Muscle of back (tissue), 11 donors: ENCODE data around the gene ROR1. TPM values are rescaled to one million over a fixed set of nuclear protein-coding genes. Genes with fewer than 3 reads are reported as not detected.
"Not testable (repeated sequence)": the region's sequence is repeated elsewhere in the genome, so short reads cannot be mapped to it uniquely, and the experiment has no call there.

ENCODE experiments used
- DNase-seq, 3 donors: peaks; one replicate each; pipeline versions ENCODE4 v3.0.0 to v3.0.0-alpha.2; 2013
- polyA plus RNA-seq, 10 donors: library from polyadenylated mRNA; unstranded; fragments of 120-200 nt; gene quantifications; one replicate each; pipeline ENCODE4 v1.2.1, GENCODE V29; 2013; ENCODE audit not compliant: insufficient read length in 10 of 10

The ROR1 gene
- polyA plus RNA-seq, 10 donors: 10.4 to 26.5 (median 14.0) TPM

DNA sequence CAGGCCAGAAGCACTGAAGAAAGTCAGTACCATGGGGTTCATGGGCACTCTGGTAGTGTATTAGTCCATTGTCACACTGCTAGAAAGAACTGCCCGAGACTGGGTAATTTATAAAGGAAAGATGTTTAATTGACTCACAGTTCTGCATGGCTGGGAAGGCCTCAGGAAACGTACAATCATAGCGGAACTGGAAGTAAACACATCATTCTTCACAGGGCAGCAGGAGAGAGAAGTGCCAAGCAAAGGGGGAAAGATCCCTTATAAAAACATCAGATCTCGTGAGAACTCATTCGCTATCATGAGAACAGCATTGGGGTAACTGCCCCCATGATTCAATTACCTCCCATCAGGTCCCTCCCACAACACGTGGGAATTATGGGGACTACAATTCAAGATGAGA lies 20.2 kb upstream of the ROR1 start:
- no peak for DNase-seq

GRCh38 chr1:63756839-63757238 lies 17.0 kb upstream of the ROR1 start:
- DNase-seq: no peak

DNA sequence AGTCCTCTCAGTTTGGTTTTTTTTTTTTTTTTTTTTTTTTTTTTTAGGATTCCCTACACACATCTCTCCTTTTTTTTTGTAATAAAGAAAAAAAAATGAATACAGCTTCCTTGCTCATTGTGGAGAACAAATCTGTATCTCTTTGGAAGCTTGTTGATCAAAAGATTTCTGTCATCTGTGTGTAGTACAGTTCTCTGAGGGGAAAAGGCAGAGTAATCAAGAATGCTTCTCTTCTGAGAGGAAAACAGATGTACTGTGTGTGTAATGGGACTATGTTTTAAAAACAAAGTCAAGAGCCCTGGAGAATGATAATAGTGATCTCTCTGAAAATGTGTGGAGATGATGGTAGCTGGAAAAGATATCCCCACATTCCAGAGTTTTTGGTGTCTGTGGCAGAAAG lies 16.5 kb upstream of the ROR1 start:
- DNase-seq: peak in 1 of 3 donors; percentile 41

DNA sequence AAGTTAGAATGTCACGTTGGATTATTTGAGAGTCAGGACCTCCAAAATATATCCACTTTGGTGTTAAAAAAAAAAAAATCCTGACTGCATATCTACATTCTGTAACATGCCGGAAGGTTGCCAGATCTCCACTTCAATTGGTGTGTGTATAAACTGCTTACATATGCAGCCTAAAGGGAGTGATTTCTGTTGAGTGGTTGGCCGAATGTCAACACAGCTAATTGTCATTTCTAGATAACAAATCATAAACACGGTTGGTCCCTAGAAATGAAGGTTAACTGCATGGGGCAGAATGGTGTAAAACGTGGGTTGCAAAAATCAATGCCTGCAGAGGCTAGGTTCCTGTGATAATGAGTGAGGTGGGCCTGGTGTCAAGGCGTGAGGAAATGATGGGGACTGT lies 15.0 kb upstream of the ROR1 start:
- no peak for DNase-seq

DNA sequence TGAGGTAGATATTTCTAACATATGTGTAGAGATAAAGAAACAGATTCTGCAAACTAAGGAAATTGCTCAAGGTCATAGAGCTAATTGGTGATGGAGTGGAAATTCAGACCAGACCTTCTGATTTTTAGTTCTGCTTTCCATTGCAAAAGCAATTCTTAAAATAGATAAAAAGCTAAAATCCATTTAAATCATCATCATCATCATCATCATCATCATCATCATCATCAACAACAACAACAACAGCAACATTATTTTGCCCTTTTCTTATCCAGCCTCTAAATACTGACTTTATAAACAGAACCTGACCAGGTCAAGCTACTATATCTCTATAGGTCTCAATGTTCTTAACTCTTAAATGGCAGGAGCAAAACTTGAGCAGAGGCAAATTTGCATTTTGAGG lies 14.0 kb upstream of the ROR1 start:
- no peak for DNase-seq

DNA sequence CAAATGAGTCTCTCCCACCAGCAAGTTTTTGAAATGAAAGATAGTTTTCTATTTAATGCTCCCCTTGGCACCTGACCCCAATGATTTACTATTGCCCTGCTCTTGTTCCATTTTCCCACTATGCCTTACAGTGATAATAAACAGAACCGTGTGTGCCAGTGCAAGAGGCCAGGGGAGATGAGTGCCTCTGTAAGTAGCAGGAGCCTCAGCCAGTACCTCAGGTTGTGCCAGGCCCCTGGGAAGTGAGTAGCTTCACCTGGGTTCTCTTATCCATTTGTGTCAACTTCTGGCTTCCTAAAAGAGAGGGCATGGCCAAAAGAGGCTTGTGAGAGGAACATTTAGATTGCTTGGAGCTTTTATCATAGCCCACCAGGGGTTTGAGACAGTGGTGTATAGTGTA lies 3.4 kb upstream of the ROR1 start:
- DNase-seq: no peak

DNA sequence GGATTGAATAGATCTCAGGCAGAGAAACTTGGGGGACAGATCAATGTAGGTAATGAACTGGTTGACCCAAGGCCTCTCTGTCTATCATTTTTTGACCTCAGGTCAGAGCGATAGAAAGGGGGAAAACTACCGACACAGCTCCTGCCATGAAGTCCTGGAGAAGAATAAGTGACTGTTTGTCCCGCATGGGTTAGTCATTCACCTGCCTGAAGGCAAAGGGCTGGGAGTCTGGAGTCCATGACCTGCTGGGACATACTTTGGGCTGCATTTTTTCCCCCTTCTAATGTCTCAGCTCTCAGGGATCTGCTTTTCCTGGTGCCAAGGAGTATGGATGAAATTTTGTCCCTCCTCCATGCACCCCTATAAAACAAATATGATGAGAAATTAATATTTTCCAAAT lies 1.6 kb upstream of the ROR1 start:
- DNase-seq: no peak

DNA sequence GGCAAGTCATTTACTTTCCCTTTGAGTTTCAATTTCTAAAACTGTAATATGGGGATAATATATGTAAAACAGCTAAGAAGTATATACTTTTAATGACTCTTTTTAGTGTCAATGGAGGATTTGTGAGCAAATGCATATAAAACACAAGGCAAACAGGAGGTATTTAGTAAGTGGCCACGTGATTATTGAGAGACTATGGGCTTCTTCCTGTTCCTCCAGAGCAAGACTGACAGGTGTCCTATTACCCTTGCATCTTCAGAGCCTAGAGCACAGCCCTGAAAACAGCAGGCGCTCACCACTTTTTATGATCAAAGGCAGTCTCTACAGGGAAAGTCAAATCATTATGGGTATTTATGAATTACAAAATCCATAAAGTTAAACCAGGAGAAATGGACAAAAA lies 941 bp upstream of the ROR1 start:
- DNase-seq: no peak

- DNase-seq: no peak
Observed at GRCh38 chr1:63773496-63773814, 362 bp upstream of the ROR1 start.

GRCh38 chr1:63774617-63775417 lies 1.0 kb downstream of the ROR1 start:
- DNase-seq: peak in 2 of 3 donors; percentile 77 to 91

DNA sequence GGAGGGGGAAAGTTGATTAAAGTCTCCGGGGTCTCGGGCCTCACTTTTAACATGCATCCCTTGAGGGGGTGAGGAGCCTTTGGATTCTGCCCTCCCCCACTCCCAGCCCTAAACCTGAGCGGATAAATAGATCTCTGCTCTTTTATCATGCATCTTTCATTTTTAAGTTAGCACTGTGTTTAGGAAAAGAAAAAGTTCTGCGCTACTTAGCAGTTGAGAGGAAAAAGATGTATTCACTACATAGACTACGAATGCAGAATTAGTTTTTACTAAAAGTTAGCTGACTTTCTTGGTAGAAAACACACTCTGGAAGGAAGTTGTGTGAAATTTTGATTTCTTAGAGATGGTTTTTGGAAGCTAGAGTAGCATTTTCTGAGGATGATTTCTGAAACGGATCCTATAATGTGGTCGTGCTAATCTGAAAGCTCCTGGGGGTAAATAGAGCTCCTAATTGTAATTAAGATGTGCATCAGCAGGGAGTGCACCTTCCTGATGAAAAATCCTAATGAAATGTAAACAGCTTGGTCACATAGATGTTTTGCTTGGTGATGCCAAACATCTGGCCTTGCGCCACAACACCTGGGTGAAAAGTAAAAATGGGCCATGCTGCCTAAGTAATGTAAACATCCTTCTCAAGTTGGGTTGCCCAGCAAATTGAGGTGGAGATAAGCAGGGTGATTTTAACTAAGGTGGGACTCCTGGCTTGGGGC lies 1.8 kb downstream of the ROR1 start:
- DNase-seq: no peak

- DNase-seq: no peak
Observed at GRCh38 chr1:63777286-63777685, 3.5 kb downstream of the ROR1 start.

DNA sequence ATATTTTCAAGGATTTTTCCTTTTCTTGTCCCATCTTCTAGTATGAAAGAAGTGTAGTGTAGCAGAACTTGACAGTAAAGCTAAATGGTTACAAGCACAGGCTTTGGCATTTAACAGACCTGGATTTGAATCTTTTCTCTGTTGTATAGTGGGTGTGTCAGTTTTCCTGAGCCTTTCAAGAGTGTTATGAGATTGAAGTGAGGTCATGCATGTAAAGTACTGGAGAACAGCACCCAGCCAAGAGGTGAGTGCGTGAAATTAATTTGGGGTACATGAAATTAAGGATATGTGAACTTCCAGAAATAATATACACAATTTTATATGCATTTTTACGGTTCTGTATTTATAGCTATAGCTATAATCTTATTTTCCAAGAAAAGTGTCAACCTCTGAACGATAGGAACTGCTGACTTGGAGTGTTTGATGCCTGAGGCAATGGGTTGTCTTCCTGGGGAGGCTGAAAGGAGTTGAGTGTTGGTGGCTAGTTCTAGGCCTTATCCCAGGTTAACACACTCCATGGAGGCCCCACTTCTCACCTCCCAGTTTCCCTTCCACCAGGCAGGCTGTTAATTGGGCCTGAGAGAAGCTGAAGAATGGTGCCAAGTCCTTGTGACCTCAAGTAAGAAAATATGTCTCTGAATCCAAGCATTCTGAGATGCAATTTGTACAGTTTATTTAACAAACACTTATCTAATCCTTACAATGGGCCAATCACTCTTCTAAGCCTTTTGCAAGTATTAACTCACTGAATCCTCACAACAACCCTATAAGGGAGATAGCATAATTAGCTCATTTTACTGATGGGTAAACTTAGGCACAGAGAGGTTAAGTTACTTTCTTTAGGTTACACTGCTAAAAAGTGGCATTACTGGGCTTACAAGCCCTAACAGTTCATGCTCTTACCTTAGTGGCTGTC lies 4.4 kb downstream of the ROR1 start:
- DNase-seq: no peak

- peak in 1 of 3 donors; percentile 71 for DNase-seq
Observed at GRCh38 chr1:63779338-63780211, 5.8 kb downstream of the ROR1 start.

DNA sequence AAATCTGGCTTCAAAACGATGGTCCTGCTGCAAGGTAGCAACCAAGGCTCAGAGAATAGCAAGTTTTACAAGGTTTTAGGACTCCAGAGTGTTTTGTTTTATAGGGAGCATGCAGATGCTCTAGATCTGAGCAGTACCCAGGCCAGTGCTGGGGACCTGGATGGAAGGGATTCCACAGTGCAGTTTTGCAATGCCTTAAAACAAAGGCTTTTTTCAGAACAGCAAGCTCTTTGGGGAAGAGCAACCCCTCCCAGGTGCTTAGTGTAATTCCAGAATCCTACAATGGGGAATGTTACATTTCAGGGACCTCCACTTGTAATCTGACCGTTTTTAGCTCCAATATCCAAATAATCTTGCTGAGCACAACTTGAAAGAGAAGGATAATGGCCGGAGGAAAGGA lies 6.7 kb downstream of the ROR1 start:
- DNase-seq: no peak

DNA sequence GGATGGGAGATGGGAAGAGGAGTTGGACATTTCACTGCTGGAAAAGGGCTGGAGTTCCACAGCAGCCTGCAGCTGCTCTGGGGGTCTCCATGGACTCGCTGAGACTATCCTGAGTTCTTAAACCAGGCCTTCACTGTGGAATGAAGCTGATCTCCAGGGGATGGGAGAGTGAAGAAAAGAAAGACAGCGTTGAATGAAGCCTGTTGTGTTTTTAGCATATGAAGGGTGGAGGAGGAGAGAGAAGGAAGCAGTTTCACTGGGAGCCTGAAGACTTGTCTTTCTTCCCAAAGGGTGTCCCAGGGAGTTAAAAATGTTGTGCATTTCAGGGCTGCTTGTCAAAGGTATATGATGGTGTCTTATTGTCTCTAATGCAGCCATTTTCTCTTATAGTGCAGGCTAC lies 9.2 kb downstream of the ROR1 start:
- DNase-seq: no peak

GRCh38 chr1:63784083-63784482 lies 10.3 kb downstream of the ROR1 start:
- no peak for DNase-seq

DNA sequence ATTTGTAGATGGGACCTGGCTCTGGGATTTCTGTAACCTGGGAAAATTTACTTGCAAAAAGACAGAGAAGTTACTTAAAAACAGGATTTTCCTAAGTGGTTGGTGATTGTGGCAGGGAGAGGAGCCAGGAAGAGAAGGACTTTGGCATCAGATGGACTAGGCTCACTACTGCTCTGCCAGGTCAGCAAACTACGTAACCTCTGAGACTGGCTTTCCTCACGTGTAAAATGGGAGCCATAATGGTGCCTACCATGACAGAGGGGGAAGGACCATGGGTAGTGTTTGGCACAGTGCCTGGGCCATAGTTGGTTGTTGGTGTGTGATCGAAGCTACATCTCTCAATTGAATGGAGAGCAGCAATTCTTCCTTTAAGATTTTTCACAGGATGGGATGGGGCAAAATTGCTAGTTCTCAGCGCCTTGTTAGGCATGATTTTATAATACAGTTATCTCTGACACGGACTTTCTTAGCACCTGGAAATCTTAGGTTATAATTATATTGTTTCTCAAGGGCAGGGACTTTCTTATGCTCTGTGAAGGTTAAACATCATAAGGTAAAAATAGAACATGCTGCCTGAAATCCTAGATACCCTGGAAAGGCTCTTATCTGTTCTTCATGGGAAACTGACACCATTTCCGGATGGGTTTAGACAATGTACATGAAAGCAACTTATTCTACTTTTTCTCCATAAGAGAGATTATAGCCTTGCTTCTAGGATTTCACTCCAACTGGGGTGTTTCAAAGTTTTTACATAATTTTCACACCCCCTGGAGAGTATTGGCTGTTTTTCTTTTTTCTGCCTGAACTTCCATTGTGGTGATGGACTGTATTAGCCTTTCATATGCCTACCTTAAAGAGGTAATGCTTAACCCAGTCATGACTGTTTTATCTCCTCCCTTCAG lies 10.9 kb downstream of the ROR1 start:
- no peak for DNase-seq

DNA sequence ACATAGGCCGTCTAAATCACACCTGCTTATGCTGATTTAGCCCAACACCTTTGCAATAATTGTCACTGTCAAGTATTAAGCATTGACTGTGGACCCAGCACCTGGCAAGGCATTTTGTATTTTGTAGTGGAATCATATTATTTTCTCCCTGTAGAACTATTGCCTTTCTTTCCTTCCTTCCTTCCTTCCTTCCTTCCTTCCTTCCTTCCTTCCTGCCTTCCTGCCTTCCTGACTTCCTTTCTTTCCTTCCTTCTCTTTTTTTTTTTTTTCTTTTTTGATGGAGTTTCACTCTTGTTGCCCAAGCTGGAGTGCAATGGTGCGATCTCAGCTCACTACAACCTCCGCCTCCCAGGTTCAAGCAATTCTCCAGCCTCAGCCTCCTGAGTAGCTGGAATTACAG lies 13.5 kb downstream of the ROR1 start:
- not testable (repeated sequence) for DNase-seq

- no peak for DNase-seq
Observed at GRCh38 chr1:63787875-63788274, 14.1 kb downstream of the ROR1 start.
